Effector memory CD8-positive, alpha-beta T cell (primary cell): ENCODE data around the gene CRACR2B.

ENCODE experiments used
- ATAC-seq: fragments of 150-1000 bp; cut with Tn5 transposase; replicated peaks from 2 replicates; pipeline ENCODE4 v1.10.0; 2021; ENCODE audit warnings: mild to moderate bottlenecking, moderate library complexity
- DNase-seq, 3 experiments: peaks; one replicate each; pipeline ENCODE4 v3.0.0; 2021
- H3K27ac Mint-ChIP-seq, 2 donors: one replicate each; pipeline ENCODE4 v1.8.0; 2022; ENCODE audit warnings: mild to moderate bottlenecking in 2 of 2, mixed read lengths in 2 of 2, moderate library complexity in 2 of 2
- H3K27me3 Mint-ChIP-seq, 2 donors: one replicate each; pipeline ENCODE4 v1.8.0; 2022; ENCODE audit warnings: mixed read lengths in 2 of 2
- H3K36me3 Mint-ChIP-seq: one replicate; pipeline ENCODE4 v1.8.0; 2022; ENCODE audit warnings: mild to moderate bottlenecking, moderate library complexity, mixed read lengths; ENCODE audit not compliant: insufficient read depth
- H3K4me1 Mint-ChIP-seq, 2 donors: one replicate each; pipeline ENCODE4 v1.8.0; 2022; ENCODE audit warnings: low read depth in 2 of 2, mixed read lengths in 2 of 2
- H3K4me3 Mint-ChIP-seq, 2 donors: one replicate each; pipeline ENCODE4 v1.8.0; 2022; ENCODE audit warnings: mild to moderate bottlenecking in 2 of 2, mixed read lengths in 2 of 2, moderate library complexity in 2 of 2
- H3K9me3 Mint-ChIP-seq, 2 donors: one replicate each; pipeline ENCODE4 v1.8.0; 2022; ENCODE audit warnings: mixed read lengths in 2 of 2

CRACR2B gene

GRCh38 chr11:798093-798713, 29.5 kb upstream of the CRACR2B start, which contains the start of gene SLC25A22:
Gene SLC25A22 (minus strand): TSS chr11:798281. CDS start chr11:795006, 3,275 bp downstream.
- peak; percentile 85 to 90 (median 89) for DNase-seq
- Mint-ChIP-seq H3K4me1 (peaks cover 9 to 11% of the 10 kb centered on the region in 2 donors), H3K27ac (peak within 1 kb of the TSS; percentile 88 to 96), H3K27me3 (no peaks in the 10 kb centered on the region), H3K4me3 (peak within 1 kb of the TSS; percentile 91), H3K9me3 (no peaks in the 10 kb centered on the region), H3K36me3 (peaks cover 31% of the 10 kb centered on the region)
- peak; percentile 61 for ATAC-seq

GRCh38 chr11:799641-800316, 27.9 kb upstream of the CRACR2B start:
- Mint-ChIP-seq H3K36me3 (peaks cover 31% of the 10 kb centered on the region), H3K9me3 (no peaks in the 10 kb centered on the region), H3K27ac (no peak overlapping the region), H3K27me3 (no peaks in the 10 kb centered on the region), H3K4me3 (no peak overlapping the region), H3K4me1 (peaks cover 14% of the 10 kb centered on the region in 2 donors)
- no peak for ATAC-seq
- DNase-seq = no peak

- H3K9me3 Mint-ChIP-seq = no peaks in the 10 kb centered on the region
- H3K27ac Mint-ChIP-seq = no peak overlapping the region
- ATAC-seq (no peak), DNase-seq (no peak)
- peaks cover 25% of the 10 kb centered on the region for H3K36me3 Mint-ChIP-seq
- peaks cover 14% of the 10 kb centered on the region in 2 donors for H3K4me1 Mint-ChIP-seq
- H3K27me3 Mint-ChIP-seq = no peaks in the 10 kb centered on the region
- H3K4me3 Mint-ChIP-seq = no peak overlapping the region
Measured at GRCh38 chr11:800473-800872, 27.2 kb upstream of the CRACR2B start.

GRCh38 chr11:801097-801780, 26.5 kb upstream of the CRACR2B start:
- no peaks in the 10 kb centered on the region for H3K27me3 Mint-ChIP-seq
- ATAC-seq = no peak
- no peaks in the 10 kb centered on the region for H3K9me3 Mint-ChIP-seq
- H3K36me3 Mint-ChIP-seq = peaks cover 19% of the 10 kb centered on the region
- no peak overlapping the region for H3K4me3 Mint-ChIP-seq
- DNase-seq = no peak
- peaks cover 9 to 10% of the 10 kb centered on the region in 2 donors for H3K4me1 Mint-ChIP-seq
- H3K27ac Mint-ChIP-seq = no peak overlapping the region

- Mint-ChIP-seq H3K27ac (no peak overlapping the region), H3K4me1 (peaks cover 5 to 6% of the 10 kb centered on the region in 2 donors), H3K36me3 (peaks cover 10% of the 10 kb centered on the region), H3K4me3 (no peak overlapping the region), H3K9me3 (no peaks in the 10 kb centered on the region), H3K27me3 (no peaks in the 10 kb centered on the region)
- no peak for DNase-seq
- no peak for ATAC-seq
Measured at GRCh38 chr11:802018-802617, 25.6 kb upstream of the CRACR2B start.

DNA sequence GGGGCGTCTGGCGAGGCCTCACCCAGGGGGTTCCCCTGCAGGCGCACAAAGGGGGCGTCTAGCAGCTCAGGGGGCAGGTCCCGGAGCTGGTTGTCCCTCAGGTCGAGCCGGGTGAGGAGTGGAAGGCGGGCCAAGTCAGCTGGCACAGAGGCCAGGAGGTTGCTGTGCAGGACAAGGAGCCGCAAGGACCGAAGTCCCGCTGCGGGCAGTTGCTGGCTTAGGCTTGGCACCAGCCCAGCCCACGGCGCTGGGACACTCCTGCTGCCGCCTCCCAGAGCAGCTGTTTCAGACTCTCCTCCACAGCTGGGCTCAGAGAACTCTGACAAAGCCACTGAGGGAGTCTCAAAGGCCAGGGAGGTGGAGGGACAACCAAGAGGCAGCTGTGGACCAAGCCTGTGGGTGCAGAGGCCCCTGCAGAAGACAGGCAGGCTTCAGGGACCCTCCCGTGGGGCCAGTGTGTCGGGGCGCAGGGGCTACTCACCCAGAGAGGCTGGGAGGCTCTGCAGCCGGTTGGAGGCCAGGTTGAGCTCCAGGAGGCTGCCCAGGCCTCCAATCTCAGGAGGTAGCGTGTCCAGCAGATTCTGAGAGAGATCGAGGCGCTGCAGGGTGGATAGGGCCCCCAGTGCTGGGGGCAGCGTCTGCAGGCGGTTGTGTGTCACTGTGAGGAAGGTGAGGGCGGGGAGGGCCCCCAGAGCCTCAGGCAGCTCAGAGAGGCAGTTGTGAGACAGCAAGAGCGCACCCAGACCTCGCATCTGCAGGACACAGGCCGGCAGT, 24.8 kb upstream of the CRACR2B start:
- H3K4me3 Mint-ChIP-seq = peak overlapping the region; percentile 22 to 77

GRCh38 chr11:803467-803742, 24.3 kb upstream of the CRACR2B start:
- Mint-ChIP-seq H3K36me3 (peaks cover 3% of the 10 kb centered on the region), H3K4me1 (peaks cover 8 to 9% of the 10 kb centered on the region in 2 donors), H3K4me3 (peak overlapping the region in 1 of 2 donors; percentile 77), H3K27ac (no peak overlapping the region), H3K9me3 (no peaks in the 10 kb centered on the region), H3K27me3 (no peaks in the 10 kb centered on the region)
- DNase-seq (no peak), ATAC-seq (no peak)

More for the DNA sequence above, 24.8 kb upstream of the CRACR2B start:
- Mint-ChIP-seq H3K27ac (no peak overlapping the region), H3K36me3 (peaks cover 3% of the 10 kb centered on the region), H3K4me1 (peaks cover 5 to 6% of the 10 kb centered on the region in 2 donors), H3K27me3 (no peaks in the 10 kb centered on the region), H3K9me3 (no peaks in the 10 kb centered on the region)
- no peak for DNase-seq
- ATAC-seq = no peak

DNA sequence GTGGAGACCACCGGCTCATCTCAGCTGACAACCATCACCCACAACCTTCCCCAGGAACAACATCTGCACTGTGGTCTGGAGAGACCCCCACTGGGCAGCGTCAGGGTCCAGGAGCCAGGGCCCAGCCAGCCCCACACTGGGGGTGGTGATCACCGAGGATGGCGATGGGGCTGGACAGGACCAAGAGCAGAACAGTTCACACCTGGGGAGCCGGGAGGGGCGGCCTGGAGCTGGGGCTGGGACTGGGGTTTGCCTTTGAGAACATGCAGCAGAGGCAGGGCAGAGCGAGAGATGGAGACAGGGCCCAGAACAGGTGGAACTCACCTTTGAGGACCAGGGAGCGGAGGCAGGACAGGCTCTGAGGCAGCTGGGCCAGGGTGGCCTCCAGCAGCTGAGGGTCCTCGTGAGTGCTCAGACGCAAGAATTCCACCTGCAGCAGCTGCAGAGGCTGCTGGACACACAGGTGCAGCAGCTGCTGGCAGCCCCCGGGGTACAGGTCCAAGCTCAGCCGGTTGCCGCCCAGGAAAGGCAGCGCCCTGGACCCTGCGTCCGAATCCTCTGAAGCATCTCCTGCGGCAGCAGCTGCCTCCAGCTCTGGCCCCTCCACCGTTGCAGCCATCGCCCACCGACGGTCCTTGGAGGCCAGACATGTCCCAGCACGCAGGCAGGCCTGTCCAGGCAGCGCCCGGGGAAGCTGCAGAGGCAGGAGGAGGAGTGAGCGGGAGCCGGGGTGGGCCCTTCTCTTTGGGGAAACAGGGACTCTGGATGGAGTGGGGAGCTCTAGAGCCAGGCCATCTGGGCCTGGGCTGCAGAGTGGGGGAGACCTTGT, 23.7 kb upstream of the CRACR2B start:
- Mint-ChIP-seq H3K27ac (peak overlapping the region in 1 of 2 donors; percentile 67), H3K4me1 (peaks cover 13 to 14% of the 10 kb centered on the region in 2 donors), H3K4me3 (peak overlapping the region; percentile 73 to 77), H3K9me3 (no peaks in the 10 kb centered on the region), H3K27me3 (no peaks in the 10 kb centered on the region), H3K36me3 (peaks cover 3% of the 10 kb centered on the region)
- DNase-seq (no peak), ATAC-seq (no peak)

GRCh38 chr11:804599-804964, 23.1 kb upstream of the CRACR2B start:
- no peaks in the 10 kb centered on the region for H3K9me3 Mint-ChIP-seq
- H3K4me1 Mint-ChIP-seq = peaks cover 15 to 17% of the 10 kb centered on the region in 2 donors
- peak overlapping the region in 1 of 2 donors; percentile 67 for H3K27ac Mint-ChIP-seq
- H3K36me3 Mint-ChIP-seq = peaks cover 9% of the 10 kb centered on the region
- no peaks in the 10 kb centered on the region for H3K27me3 Mint-ChIP-seq
- no peak for DNase-seq
- ATAC-seq = no peak
- H3K4me3 Mint-ChIP-seq = peak overlapping the region; percentile 73 to 77

- Mint-ChIP-seq H3K36me3 (peaks cover 25% of the 10 kb centered on the region), H3K27me3 (no peaks in the 10 kb centered on the region), H3K4me1 (peaks cover 33 to 36% of the 10 kb centered on the region in 2 donors), H3K9me3 (no peaks in the 10 kb centered on the region), H3K27ac (peak overlapping the region; percentile 94 to 97), H3K4me3 (peak overlapping the region; percentile 89 to 90)
- ATAC-seq (no peak), DNase-seq (peak in 2 of 3 experiments; percentile 34 to 36)
Measured at GRCh38 chr11:808427-809286, 19.1 kb upstream of the CRACR2B start.

DNA sequence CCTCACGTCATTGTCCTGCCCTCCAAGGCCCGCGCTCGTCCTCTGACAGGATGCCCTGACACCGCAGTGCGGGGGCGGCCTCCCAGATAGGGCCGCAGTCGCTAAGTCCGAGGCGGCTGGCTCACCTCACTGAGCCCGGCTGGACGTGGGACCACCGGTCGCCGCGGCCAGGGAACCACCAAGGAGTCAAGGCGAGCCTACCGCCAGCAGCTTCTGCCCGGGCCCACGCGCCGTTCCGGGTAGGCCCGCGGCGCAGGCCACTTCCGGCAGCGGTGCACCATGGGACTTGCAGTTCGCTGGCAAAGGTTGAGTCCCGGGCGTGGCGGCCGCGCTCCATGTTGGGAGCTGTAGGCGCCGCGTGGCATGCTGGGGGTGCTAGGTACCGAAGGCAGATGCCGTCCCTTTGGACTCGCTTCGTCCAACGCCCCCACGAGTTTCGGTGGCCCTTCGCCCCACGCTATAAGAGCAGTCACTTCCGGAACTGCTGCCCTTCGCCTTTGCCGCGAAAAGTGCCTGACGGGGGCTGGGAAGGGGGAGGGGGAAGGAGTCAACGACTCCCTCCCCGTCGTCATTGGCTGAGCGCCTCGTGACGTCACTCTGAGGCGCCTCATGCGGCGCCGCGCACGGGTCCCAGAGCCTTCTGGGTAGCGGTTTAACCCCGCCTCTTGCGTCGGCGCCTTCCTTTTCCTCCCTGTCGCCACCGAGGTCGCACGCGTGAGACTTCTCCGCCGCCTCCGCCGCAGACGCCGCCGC, 18.3 kb upstream of the CRACR2B start, which contains the start of gene RPLP2:
Gene RPLP2, plus strand, starts transcription at position 681 of the 753 bp plus-strand sequence. CDS start 268 bp downstream, outside the sequence.
- Mint-ChIP-seq H3K36me3 (peaks cover 33% of the 10 kb centered on the region), H3K27ac (peak within 1 kb of the TSS; percentile 94 to 97), H3K9me3 (no peaks in the 10 kb centered on the region), H3K27me3 (no peaks in the 10 kb centered on the region), H3K4me1 (peaks cover 30 to 34% of the 10 kb centered on the region in 2 donors), H3K4me3 (peak within 1 kb of the TSS; percentile 89 to 90)
- DNase-seq (peak; percentile 96 to 99 (median 98)), ATAC-seq (peak; percentile 82)
